Mucosa of descending colon (tissue), 3 donors: Measurements from ENCODE around the gene ADAMTS8. TPM values are rescaled to one million over a fixed set of nuclear protein-coding genes. Genes with fewer than 3 reads are reported as not detected.

Source experiments
- ATAC-seq: fragments of 200-7000 bp; cut with Tn5 transposase; one replicate; pipeline ENCODE4 v1.9.1; 2020; ENCODE audit warnings: mild to moderate bottlenecking, moderate library complexity
- DNase-seq, 3 donors: peaks; one replicate each; pipeline ENCODE4 v3.0.0-alpha.2; 2020
- H3K36me3 ChIP-seq: fragments of 200-600 bp; one replicate; pipeline ENCODE4 v1.8.0; 2021; ENCODE audit warnings: low read depth, mild to moderate bottlenecking
- H3K4me1 ChIP-seq: fragments of 200-600 bp; one replicate; pipeline ENCODE4 v1.8.0; 2021; ENCODE audit warnings: low read depth, mild to moderate bottlenecking
- H3K4me3 ChIP-seq: fragments of 200-600 bp; one replicate; pipeline ENCODE4 v1.8.0; 2021; ENCODE audit warnings: mild to moderate bottlenecking
- H3K9me3 ChIP-seq: fragments of 200-600 bp; one replicate; pipeline ENCODE4 v1.8.0; 2021; ENCODE audit warnings: mild to moderate bottlenecking
- intact Hi-C, 2 donors: fragments of 100-400 bp; cut with DNase I in 1 of 2; cut with micrococcal nuclease in 1 of 2; formaldehyde crosslinking; loops; one replicate each; pipeline versions ENCODE4 v1.11.0 to v1.11.1; 2022; cut with DNase I, micrococcal nuclease
- total RNA-seq, 3 donors: library from RNA; stranded (reverse); fragmentation: NEBNext Ultra II Directional in 2 of 3; extraction: Animal tissue kit (Norgen Biotek cat#: 25700) in 2 of 3; gene quantifications; one replicate each; pipeline versions ENCODE4 v1.2.1 to v1.2.4, GENCODE V29; 2021 to 2023
- TF ChIP-seq, protein P1 (sequence below): fragments of 200-600 bp; IDR thresholded peaks from one replicate; pipeline ENCODE4 v1.8.0; 2022; ENCODE audit warnings: antibody characterized with exemption, mild to moderate bottlenecking
- donor health status: DM: no; HTN: no; CAD: no; lungs with moderate emphysema.
- donor health status: DM: no; HTN: no; CAD: no.
- donor health status: DM: no; HTN: yes; CAD: no.

Gene ADAMTS8
- total RNA-seq, 3 donors from 2014 or later = 0.38 to 10.5 (median 2.6) TPM

- intact Hi-C loops = no loop called here
- no peaks in the 10 kb centered on the region for H3K4me1 ChIP-seq
- no peaks in the 10 kb centered on the region for H3K36me3 ChIP-seq
- no peaks in the 10 kb centered on the region for H3K9me3 ChIP-seq
- DNase-seq (no peak), ATAC-seq (no peak)
- H3K4me3 ChIP-seq = no peak overlapping the region
- TF ChIP-seq, protein P1, sequence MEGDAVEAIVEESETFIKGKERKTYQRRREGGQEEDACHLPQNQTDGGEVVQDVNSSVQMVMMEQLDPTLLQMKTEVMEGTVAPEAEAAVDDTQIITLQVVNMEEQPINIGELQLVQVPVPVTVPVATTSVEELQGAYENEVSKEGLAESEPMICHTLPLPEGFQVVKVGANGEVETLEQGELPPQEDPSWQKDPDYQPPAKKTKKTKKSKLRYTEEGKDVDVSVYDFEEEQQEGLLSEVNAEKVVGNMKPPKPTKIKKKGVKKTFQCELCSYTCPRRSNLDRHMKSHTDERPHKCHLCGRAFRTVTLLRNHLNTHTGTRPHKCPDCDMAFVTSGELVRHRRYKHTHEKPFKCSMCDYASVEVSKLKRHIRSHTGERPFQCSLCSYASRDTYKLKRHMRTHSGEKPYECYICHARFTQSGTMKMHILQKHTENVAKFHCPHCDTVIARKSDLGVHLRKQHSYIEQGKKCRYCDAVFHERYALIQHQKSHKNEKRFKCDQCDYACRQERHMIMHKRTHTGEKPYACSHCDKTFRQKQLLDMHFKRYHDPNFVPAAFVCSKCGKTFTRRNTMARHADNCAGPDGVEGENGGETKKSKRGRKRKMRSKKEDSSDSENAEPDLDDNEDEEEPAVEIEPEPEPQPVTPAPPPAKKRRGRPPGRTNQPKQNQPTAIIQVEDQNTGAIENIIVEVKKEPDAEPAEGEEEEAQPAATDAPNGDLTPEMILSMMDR = no peak
These were observed 27.5 kb downstream of the ADAMTS8 start for GRCh38 chr11:130400781-130401483.

GRCh38 chr11:130399196-130399595, 29.2 kb downstream of the ADAMTS8 start:
- no peak overlapping the region for H3K4me3 ChIP-seq
- intact Hi-C loops = no loop called here
- TF ChIP-seq, protein P1 = no peak
- DNase-seq (no peak), ATAC-seq (no peak)
- H3K36me3 ChIP-seq = no peaks in the 10 kb centered on the region
- no peaks in the 10 kb centered on the region for H3K9me3 ChIP-seq
- H3K4me1 ChIP-seq = no peaks in the 10 kb centered on the region

DNA sequence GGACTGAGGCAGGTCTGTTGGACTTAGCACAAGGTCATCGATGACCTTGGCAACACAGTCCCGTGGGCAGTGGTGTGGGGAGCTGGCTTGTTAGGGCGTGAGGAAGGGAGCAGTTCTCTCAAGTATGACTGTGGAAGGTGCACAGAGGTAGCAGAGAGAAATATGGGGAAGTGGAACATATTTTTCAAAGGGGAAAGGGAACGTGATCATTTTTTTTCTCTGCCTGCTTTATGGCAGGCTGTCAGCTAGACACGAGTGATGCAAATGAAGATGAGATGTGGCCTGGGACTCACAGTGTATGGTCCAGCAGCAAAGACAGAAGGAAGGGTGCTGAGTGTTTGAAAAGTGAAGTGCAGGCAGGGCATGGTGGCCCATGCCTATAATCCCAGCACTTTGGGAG, 30.6 kb downstream of the ADAMTS8 start:
- intact Hi-C loops = no loop called here
- TF ChIP-seq, protein P1 = no peak
- ATAC-seq (no peak), DNase-seq (no peak)
- H3K4me1 ChIP-seq = no peaks in the 10 kb centered on the region
- no peak overlapping the region for H3K4me3 ChIP-seq
- H3K36me3 ChIP-seq = no peaks in the 10 kb centered on the region
- no peaks in the 10 kb centered on the region for H3K9me3 ChIP-seq

DNA sequence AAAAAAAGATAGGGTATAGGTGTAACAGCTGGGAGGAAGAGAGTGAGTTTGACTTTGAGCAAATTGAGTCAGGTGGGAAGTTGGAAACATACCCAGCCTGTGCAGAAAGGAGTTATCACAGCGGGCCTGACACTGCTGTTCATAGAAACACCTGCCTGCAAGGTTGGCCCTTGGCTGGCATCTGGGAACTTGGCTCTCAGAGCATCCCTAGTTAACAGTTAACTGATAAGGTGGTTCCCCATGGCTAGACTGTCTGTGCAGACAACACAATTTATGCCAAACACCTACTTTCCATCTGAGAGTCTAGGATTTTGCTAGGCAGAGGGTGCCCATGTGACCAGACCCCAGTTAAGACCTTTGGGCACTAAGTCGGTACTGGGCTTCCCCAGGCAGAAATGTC, 31.4 kb downstream of the ADAMTS8 start:
- DNase-seq = no peak
- intact Hi-C loops = no loop called here
- TF ChIP-seq, protein P1 = no peak
- Histone ChIP-seq H3K4me1 (no peaks in the 10 kb centered on the region), H3K4me3 (no peak overlapping the region), H3K9me3 (no peaks in the 10 kb centered on the region), H3K36me3 (no peaks in the 10 kb centered on the region)
- peak; percentile 69 for ATAC-seq

DNA sequence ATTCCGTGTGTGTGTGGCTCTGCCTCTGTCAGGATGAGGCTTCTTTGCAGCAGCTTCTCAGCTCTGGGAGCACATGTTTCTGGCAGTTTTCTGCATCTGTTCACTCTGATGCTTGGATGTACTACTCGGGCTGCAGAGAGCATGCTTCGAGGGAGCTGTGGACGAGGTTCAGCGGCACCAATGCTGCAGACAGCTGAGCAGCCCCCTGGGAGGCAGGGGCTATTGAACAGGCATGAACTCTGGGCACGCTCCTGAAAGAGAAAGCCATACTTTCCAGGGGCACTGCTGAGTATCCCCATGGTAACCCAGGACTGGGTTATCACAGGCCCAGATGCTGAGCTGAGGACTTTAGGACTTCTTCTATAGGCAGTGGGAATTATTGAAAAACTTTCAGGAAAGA, 33.8 kb downstream of the ADAMTS8 start:
- peaks cover 13% of the 10 kb centered on the region for H3K4me1 ChIP-seq
- H3K36me3 ChIP-seq = no peaks in the 10 kb centered on the region
- no peak for DNase-seq
- H3K4me3 ChIP-seq = no peak overlapping the region
- ATAC-seq = no peak
- TF ChIP-seq, protein P1 = no peak
- intact Hi-C loops = no loop called here
- no peaks in the 10 kb centered on the region for H3K9me3 ChIP-seq

DNA sequence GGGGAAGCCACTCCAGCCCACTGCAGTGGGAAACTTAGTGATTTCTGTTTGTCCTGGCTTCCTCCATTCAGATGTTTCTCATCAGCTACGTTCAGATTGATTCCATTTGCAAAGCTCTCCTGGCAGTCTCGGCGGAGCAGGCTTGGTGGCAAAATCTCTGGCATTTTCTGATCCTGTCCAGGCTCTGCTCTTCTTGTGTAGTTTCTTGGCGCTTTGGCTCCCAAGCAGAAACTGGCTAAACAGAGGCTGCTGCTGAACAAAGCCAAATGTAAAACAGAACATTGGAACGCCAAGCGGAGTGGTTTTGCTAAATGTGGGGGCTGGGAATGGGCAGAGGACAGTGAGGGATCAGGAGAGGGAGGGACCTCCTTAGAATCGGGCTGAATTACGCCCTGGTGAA, 36.7 kb downstream of the ADAMTS8 start:
- intact Hi-C loops = no loop called here
- H3K36me3 ChIP-seq = no peaks in the 10 kb centered on the region
- TF ChIP-seq, protein P1 = no peak
- H3K4me3 ChIP-seq = no peak overlapping the region
- ATAC-seq = no peak
- H3K4me1 ChIP-seq = peaks cover 18% of the 10 kb centered on the region
- no peaks in the 10 kb centered on the region for H3K9me3 ChIP-seq
- DNase-seq = no peak
